HG03139 (cell line): ENCODE data around the gene RNF227.
"Not testable (repeated sequence)": the region's sequence is repeated elsewhere in the genome, so short reads cannot be mapped to it uniquely, and the experiment has no call there.

Experiments
- ATAC-seq: cut with Tn5 transposase; IDR thresholded peaks from one replicate; pipeline ENCODE4 v1.9.1; 2021; ENCODE audit not compliant: unreplicated experiment

RNF227 gene

DNA sequence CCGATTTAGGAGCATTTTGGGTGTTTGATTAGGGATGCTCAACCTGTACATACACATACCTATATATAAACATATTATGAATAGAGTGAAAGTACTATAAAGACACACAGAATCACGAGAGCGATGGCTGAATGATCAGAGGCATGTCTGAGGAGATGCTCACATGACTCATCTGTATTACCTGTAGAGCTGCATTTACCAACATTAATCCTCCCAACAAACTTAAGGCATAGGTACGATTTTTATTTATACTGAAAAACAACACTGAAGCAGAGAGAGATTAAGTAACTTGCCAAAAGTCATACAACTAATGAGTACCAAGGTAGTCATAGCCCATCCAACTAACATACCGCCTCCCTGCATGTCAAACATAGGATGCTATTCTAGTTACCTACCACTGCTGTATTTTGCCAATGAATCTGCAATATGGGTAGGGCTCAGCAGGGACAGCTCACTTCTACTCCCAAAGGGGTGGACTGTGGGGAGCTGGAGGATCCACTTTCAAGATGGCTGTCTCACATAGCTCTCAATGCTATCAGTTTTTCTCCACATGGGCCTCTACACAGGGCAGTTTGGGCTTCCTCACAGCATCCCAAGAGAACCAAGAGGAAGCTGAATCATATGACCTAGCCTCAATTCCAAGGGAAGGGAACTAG, 51.0 kb downstream of the RNF227 start:
- no peak for ATAC-seq

DNA sequence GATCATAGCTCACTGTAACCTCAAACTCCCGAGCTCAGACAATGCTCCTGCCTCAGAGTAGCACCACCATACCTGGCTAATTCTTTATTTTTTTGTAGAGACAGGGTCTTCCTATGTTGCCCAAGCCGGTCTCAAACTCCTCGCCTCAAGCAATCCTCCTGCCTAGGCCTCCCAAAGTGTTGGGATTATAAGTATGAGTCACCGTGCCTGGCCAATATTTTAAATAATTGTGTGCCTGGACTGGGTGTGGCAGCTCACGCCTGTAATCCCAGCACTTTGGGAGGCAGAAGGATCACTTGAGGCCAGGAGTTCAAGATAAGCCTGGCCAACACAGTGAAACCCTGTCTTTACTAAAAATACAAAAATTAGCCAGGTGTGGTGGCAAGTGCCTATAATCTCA, 51.7 kb downstream of the RNF227 start:
- ATAC-seq = not testable (repeated sequence)
